ENCODE results near the gene KRTAP2-1.
"Not testable (repeated sequence)": the region's sequence is repeated elsewhere in the genome, so short reads cannot be mapped to it uniquely, and the experiment has no call there.

Gene KRTAP2-1

GRCh38 chr17:41063449-41063848 is 16.3 kb upstream of the KRTAP2-1 start:
- in situ Hi-C loops (cut with MboI; ENCODE audit: low pct_unique_long_range_greater_than_20kb, low sequenced_read_pairs, unreplicated experiment), result no loop called here
- DNase-seq (ENCODE audit: low spot score), result no peak
- TF ChIP-seq, protein P1, sequence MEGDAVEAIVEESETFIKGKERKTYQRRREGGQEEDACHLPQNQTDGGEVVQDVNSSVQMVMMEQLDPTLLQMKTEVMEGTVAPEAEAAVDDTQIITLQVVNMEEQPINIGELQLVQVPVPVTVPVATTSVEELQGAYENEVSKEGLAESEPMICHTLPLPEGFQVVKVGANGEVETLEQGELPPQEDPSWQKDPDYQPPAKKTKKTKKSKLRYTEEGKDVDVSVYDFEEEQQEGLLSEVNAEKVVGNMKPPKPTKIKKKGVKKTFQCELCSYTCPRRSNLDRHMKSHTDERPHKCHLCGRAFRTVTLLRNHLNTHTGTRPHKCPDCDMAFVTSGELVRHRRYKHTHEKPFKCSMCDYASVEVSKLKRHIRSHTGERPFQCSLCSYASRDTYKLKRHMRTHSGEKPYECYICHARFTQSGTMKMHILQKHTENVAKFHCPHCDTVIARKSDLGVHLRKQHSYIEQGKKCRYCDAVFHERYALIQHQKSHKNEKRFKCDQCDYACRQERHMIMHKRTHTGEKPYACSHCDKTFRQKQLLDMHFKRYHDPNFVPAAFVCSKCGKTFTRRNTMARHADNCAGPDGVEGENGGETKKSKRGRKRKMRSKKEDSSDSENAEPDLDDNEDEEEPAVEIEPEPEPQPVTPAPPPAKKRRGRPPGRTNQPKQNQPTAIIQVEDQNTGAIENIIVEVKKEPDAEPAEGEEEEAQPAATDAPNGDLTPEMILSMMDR (IDR thresholded peaks at IDR 0.05; ENCODE audit: extremely low read depth, insufficient read depth, missing control alignments), result no peak

GRCh38 chr17:41061964-41062363 is 14.8 kb upstream of the KRTAP2-1 start:
- no peak for DNase-seq (ENCODE audit: low spot score)
- TF ChIP-seq, protein P1 (IDR thresholded peaks at IDR 0.05; ENCODE audit: extremely low read depth, insufficient read depth, missing control alignments), result no peak
- in situ Hi-C loops (cut with MboI; ENCODE audit: low pct_unique_long_range_greater_than_20kb, low sequenced_read_pairs, unreplicated experiment), result no loop called here

DNA sequence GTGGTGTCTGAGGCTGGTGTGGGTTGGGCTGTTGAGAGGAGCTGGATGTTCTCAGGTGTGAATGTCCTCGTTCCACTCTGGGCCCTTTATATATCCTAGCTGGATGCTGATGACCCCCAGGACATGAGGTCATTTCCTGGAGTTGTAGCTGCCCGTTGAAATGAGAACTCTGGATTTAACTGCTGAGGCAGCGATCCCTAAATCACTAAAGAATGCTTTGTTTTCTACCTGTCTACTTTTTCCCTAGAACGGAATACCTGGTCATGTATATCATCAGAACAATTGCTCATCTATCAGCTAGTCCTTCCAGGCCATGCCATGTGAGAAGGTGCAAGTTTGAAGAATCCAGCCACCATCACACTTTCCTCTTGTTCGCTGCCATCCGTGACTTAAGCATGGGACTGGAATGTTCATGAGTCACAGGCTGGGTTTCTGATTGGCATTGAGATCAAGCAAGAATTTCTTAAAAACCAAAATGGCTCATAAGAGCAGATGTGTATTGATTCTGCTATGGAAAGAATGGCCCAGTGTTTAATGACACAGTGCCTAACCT is 13.0 kb upstream of the KRTAP2-1 start, which contains the start of gene KRTAP2-3:
Gene KRTAP2-3 (minus strand): TSS at position 63 of the 553 bp plus-strand sequence. CDS start 64 bp downstream, outside the sequence.
- TF ChIP-seq, protein P1 (IDR thresholded peaks at IDR 0.05; ENCODE audit: extremely low read depth, insufficient read depth, missing control alignments), result no peak
- no peak for DNase-seq (ENCODE audit: low spot score)
- in situ Hi-C loops (cut with MboI; ENCODE audit: low pct_unique_long_range_greater_than_20kb, low sequenced_read_pairs, unreplicated experiment), result no loop called here

DNA sequence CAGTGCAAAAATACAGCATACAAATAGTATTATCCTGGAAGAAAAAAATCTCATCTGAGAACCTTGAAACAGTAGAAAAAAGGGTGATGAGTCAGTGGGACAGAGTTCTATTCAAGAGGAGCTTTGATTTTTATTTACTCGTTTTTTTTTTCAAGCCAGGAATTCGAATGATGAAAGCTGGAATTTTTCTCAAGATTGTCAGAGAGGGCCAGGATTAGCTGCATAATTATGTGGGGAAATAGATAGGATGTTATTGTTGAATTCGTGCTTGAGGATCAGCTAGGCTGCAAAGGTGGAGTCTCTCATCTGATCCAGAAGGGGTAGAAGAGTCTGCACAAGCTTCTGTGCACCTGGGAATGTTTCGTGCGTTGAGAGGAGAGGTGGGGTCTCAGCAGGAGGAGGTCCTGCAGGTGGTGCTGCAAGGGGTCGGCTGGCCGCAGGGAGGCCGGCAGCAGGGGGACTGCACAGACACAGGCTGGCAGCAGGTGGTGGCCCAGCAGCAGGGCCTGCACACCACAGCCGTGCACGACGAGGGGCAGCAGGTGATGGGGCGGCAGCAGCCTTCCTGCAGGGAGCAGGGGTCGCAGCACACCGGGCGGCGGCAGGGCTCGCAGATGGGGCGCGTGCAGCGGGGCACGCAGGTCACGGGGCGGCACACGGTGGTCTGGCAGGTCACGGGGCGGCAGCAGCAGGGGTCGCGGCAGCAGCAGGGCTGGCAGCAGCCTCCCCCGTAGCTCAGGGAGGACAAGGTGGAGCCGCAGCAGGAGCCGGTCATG is 12.3 kb upstream of the KRTAP2-1 start:
- in situ Hi-C loops (cut with MboI; ENCODE audit: low pct_unique_long_range_greater_than_20kb, low sequenced_read_pairs, unreplicated experiment); DNase-seq (ENCODE audit: low spot score): not testable (repeated sequence)

GRCh38 chr17:41058741-41059140 is 11.6 kb upstream of the KRTAP2-1 start:
- TF ChIP-seq, protein P1 (IDR thresholded peaks at IDR 0.05; ENCODE audit: extremely low read depth, insufficient read depth, missing control alignments), result no peak
- DNase-seq (ENCODE audit: low spot score), result no peak
- in situ Hi-C loops (cut with MboI; ENCODE audit: low pct_unique_long_range_greater_than_20kb, low sequenced_read_pairs, unreplicated experiment), result no loop called here

DNA sequence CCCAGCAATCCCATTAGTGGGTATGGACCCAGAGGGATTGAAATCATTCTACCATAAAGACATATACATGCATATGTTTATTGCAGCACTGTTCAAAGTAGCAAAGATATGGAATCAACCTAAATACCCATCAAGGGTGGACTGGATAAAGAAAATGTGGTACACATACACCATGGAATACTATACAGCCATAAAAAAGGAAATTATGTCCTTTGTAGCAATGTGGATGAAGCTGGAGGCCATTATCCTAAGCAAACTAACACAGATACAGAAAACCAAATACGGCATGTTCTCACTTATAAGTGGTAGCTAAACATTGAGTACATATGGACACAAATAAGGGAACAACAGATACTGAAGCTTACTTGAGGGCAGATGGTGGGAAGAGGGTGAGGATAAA is 10.4 kb upstream of the KRTAP2-1 start:
- DNase-seq (ENCODE audit: low spot score), result no peak
- TF ChIP-seq, protein P1 (IDR thresholded peaks at IDR 0.05; ENCODE audit: extremely low read depth, insufficient read depth, missing control alignments), result no peak
- in situ Hi-C loops (cut with MboI; ENCODE audit: low pct_unique_long_range_greater_than_20kb, low sequenced_read_pairs, unreplicated experiment), result no loop called here

GRCh38 chr17:41055130-41055529 is 8.0 kb upstream of the KRTAP2-1 start, which contains the start of gene KRTAP2-2:
Gene KRTAP2-2 (minus strand): TSS chr17:41055230. CDS start chr17:41055211, 19 bp downstream.
- in situ Hi-C loops (cut with MboI; ENCODE audit: low pct_unique_long_range_greater_than_20kb, low sequenced_read_pairs, unreplicated experiment); DNase-seq (ENCODE audit: low spot score): not testable (repeated sequence)

- in situ Hi-C loops (cut with MboI; ENCODE audit: low pct_unique_long_range_greater_than_20kb, low sequenced_read_pairs, unreplicated experiment); DNase-seq (ENCODE audit: low spot score): not testable (repeated sequence)
Observed at GRCh38 chr17:41054556-41054955, 7.4 kb upstream of the KRTAP2-1 start.

All from GM13977 (cell line).